HTR-8/SVneo (cell line): ENCODE measurements around the gene POLD4.
A peak's percentile ranks its signal among the peaks of the same experiment; 100 is the strongest.

Experiments
- DNase-seq: peaks from one replicate; pipeline ENCODE4 v3.0.0; 2011; ENCODE audit warnings: low spot score, mixed read lengths; ENCODE audit not compliant: insufficient read length
- FAIRE-seq: peaks from 2 replicates; lab custom pipeline; 2011; peaks lifted over from hg19 to GRCh38; lab: Jason Lieb, UNC

The POLD4 gene

GRCh38 chr11:67372321-67372992 is 19.1 kb upstream of the POLD4 start:
- FAIRE-seq (no peak), DNase-seq (no peak)

DNA sequence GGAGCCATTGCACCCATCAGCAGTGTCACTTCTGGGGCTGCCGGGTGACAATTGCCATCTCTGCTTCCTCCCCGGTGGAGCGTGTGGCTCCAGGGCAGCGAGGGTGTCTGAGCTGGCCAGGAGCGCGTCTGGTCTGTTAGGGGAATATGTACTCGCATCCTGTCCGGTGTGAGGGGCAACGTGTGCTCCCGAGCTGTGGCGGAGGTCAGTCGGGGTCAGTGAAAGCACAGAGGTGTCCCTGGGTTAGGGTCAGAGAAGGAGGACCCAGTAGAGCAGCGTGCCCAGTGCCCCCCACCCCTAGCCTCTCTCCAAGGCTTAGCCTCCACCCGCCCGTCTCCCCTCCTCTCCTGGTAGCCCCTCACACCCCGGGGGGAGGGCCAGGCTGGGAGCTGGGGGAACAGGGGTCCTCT is 18.6 kb upstream of the POLD4 start:
- no peak for DNase-seq
- no peak for FAIRE-seq

DNA sequence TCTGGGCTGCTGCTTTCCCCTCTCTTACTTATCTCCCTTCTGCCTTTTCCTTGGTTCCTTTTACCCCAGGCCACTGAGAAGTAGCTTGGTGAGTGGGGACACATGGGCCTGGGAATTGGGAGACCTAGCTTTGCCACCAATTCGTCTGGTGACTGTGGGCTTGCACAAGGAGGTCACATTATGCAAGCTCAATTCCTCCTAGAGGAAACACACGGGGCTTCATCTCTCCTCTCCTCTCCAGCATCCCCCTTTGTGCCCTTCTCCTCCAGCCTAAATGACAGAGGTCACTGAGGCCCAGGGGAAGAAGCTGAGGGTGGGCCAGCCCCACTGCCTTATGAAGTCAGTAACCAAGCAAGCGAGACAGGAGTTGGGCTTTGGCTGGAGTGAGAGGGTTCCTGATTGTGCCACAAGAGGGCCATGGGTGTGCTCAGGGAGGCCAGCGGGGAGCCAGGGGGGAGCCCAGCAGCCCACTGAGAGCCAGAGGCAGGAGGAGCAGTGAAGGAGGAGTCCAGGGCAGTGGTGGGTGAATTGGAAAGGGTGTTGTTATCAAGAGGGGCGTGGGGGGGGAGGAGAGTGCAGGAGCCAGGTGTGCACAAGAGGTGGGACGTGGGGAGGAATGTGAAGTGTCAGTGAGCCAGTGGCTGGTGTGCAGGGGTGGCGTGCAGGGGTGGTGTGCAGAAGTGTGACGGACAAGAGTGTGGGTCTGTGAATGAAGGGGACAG is 18.0 kb upstream of the POLD4 start:
- DNase-seq (peak; percentile 76), FAIRE-seq (peak; percentile 97)

- DNase-seq = no peak
- FAIRE-seq = peak; percentile 83
These were observed 17.2 kb upstream of the POLD4 start for GRCh38 chr11:67370351-67371076.

DNA sequence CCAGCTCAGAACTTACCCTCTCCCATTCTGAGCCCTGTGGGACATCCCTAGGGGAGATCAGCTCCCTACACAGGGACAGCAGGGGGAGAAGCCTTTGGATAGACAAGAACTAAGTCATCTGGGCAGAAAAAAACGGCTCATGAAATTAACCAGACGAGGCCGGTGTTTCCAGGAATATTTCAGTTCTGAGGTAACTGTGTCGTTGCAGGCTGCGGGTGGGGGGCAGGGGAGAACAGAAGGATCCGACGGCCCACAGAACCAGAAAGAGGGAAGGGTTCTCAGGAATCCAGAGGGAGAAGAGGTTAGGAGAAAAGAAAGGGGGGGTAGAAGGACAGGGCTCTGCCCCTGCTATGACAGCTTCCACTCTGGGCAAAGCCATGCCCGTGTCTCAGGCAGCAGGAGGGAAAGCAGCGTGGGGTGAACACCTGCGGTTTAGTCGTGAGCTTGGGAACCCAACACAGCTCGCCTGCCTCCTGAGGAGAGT is 16.5 kb upstream of the POLD4 start:
- FAIRE-seq (no peak), DNase-seq (no peak)

GRCh38 chr11:67369275-67369674 is 15.9 kb upstream of the POLD4 start:
- DNase-seq = no peak
- FAIRE-seq = peak; percentile 79

- no peak for DNase-seq
- FAIRE-seq = no peak
These were observed 15.3 kb upstream of the POLD4 start for GRCh38 chr11:67368621-67369020.

GRCh38 chr11:67367761-67368227 is 14.4 kb upstream of the POLD4 start:
- no peak for DNase-seq

DNA sequence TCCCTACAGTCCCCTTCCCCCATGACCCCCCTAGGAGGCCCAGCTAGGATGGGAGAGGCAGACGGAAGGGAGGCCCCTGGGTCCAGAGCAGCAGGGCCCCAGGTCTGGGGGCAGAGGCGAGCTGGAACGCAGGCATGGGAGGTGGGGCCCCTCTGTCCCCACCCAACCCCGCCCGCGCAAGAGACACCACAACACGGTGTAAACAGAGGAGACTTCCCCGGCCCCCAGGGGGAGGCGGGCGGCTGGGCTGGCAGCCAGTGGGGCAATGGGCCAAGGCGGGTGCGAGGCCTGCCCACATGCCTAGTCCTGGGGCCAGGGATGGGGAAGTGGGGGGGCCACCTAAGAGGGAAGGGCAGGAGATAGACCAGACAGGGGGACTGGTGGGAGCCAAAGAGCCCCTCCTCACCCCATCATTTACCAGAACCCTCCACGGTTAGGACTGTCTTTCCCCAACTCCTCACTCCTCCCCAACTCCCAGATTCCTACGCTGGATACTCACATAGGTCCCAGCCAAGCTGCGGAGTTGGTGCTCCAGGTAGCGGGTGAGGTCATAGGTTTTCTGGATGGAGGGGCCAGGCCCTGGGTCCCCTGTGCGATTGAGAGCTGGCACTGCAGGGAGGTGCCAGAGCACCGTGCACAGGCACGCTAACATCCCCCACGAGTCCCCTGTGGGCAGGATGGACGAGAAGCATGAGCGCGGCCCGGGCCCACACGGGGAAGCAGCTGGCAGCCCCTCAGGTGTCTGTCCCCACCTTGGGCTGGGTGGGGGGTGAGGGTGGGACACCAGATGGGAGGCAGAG is 13.8 kb upstream of the POLD4 start:
- DNase-seq (no peak), FAIRE-seq (peak; percentile 62)

More at GRCh38 chr11:67367761-67368227, 14.4 kb upstream of the POLD4 start:
- peak; percentile 42 for FAIRE-seq

DNA sequence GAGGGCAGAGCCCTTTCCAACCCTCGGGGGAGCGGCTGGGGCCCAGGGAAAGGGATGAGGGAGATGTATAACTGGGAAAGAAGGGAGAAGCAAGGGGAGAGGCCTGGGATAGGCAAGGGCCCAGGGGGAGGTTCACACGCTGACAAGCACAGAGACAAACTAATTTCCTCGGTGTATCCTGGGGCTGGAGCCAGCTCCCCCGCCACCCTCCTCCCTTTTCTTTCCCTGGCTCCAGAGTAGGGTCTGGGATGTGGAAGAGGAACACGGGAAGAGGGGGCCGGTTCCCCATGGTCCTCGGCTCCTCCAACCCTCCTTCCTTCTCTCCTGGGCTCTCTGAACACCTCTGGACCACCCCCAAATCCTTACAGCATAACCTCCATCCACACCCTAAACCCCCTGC is 13.2 kb upstream of the POLD4 start:
- DNase-seq = no peak
- no peak for FAIRE-seq

GRCh38 chr11:67365736-67366444 is 12.5 kb upstream of the POLD4 start:
- no peak for DNase-seq
- peak; percentile 4 for FAIRE-seq

DNA sequence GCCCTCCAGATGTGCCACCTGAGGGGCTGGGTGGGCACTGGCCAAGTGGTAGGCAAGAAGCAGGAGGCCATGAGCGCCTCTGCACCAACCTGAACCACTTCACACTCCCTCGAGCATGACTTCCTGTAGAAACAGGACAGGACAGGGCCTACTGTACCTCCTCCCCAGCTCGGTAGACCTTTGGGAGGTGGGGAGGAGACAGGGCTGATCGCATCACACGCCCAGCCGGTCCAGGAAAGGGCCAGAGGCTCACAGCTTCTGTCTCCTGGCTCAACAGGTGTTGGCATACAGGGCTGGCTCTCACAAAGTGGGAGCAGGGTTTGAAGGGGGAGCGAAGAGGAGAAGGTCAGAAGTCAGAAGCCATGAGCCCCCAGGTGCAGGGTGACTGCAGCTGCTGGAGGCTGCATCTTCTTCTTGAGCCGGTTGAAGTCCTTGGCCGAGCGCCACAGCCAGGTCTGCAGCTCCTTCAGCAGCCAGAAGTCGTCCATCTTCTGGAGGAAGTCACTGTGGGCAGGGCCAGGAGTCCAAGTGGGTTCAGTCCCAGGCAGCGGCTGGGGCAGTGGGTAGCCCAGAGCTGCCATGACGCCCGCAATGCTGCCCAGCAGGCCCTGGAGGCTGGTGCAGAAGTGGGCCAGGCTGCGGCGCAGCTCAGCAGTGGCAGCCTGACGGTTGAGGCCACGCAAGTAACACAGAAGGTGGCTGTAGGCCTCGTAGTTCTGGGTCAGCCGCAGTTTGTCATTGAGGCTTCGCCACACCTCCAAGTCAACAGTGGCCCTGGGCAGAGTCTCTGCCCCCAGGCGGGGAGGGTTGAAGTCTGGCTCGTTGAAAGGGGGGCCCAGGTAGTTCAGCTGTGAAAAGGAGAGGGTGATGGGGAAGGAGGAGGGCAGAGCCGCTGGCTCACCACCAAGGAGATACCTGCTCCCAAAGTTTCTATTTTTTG is 11.7 kb upstream of the POLD4 start:
- DNase-seq (no peak), FAIRE-seq (peak; percentile 54)

- no peak for DNase-seq
- no peak for FAIRE-seq
These were observed 10.8 kb upstream of the POLD4 start for GRCh38 chr11:67364169-67364568.

DNA sequence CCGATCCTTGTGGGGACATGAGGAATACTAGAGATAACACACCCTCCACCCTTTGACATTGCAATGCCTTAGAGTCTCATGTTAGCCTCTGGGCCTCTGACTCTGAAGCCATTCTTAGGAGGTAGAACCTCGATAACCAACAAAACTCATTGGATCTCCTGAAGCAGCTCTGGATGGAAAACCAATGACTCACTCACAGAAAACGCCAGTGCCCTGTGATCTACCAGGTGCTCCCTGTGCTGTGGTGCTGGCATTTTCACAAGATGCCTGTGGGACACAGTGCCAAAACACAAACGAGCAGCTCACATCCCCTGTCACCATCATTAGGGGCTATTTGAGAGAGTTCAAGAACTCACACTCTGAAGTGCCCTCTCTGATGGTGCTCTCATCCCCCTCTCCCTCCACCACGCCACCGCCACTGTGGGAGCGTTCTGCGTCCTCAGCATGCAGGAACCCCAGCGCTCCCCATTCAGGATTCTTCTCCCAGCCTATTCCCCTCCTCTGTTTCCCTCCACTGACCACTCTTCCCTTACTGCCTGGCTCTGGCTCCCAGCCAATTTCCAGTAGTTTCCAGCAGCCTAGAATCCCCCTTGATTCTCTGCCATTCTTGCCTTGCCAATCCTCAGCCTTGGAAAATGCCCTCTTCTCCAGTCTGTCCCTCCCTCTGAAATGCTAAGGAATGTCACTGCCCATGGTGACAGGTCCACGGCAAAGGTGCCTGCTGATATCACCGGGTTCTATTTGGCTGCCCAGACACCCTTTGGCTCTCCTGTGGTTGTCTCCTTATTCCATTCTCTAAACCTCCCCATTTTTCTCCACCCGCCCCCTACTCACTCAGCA is 4.7 kb upstream of the POLD4 start:
- FAIRE-seq (no peak), DNase-seq (no peak)

GRCh38 chr11:67356864-67357561 is 3.7 kb upstream of the POLD4 start:
- FAIRE-seq (peak; percentile 74), DNase-seq (peak; percentile 92)

- FAIRE-seq (no peak), DNase-seq (no peak)
These were observed 3.1 kb upstream of the POLD4 start for GRCh38 chr11:67356387-67356863.
